NCI-H69 (cell line): ENCODE data around the gene MIGA1.
A peak's percentile ranks its signal among the peaks of the same experiment; 100 is the strongest.
"Not testable (repeated sequence)": the region's sequence is repeated elsewhere in the genome, so short reads cannot be mapped to it uniquely, and the experiment has no call there.

Source experiments
- DNase-seq: peaks from one replicate; lab custom pipeline; 2025; lab: John Stamatoyannopoulos, UW

Gene MIGA1, protein sequence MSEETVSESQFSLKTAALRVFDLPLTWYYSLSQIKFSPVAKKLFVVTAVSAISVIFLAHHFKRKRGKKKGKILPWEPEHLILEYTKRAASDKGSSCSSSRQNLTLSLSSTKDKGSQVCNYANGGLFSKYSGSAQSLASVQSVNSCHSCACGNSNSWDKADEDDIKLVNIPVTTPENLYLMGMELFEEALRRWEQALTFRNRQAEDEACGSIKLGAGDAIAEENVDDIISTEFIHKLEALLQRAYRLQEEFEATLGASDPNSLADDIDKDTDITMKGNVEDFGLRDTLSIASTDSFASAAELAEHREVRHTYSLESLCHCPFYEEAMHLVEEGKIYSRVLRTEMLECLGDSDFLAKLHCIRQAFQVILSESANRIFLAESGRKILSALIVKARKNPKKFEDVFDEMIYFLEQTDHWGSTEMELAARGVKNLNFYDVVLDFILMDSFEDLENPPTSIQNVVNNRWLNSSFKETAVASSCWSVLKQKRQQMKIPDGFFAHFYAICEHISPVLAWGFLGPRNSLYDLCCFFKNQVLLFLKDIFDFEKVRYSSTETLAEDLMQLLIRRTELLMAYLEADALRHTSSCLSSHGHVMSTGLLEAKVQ

GRCh38 chr1:77779529-77780281 lies at the start of gene MIGA1:
Gene MIGA1 (plus strand): TSS chr1:77779649. CDS start chr1:77783253, 3,604 bp downstream.
- peak; percentile 92 for DNase-seq

- no peak for DNase-seq
These were observed 47.4 kb upstream of the MIGA1 start for GRCh38 chr1:77732090-77732489.

- no peak for DNase-seq
These were observed 40.2 kb upstream of the MIGA1 start for GRCh38 chr1:77739235-77739634.

- DNase-seq, result no peak
These were observed 38.1 kb upstream of the MIGA1 start for GRCh38 chr1:77741316-77741715.

GRCh38 chr1:77742011-77742555 lies 37.4 kb upstream of the MIGA1 start:
- peak; percentile 46 for DNase-seq

GRCh38 chr1:77744576-77744975 lies 34.9 kb upstream of the MIGA1 start:
- no peak for DNase-seq

- DNase-seq, result not testable (repeated sequence)
These were observed 30.0 kb upstream of the MIGA1 start for GRCh38 chr1:77749489-77749888.

DNA sequence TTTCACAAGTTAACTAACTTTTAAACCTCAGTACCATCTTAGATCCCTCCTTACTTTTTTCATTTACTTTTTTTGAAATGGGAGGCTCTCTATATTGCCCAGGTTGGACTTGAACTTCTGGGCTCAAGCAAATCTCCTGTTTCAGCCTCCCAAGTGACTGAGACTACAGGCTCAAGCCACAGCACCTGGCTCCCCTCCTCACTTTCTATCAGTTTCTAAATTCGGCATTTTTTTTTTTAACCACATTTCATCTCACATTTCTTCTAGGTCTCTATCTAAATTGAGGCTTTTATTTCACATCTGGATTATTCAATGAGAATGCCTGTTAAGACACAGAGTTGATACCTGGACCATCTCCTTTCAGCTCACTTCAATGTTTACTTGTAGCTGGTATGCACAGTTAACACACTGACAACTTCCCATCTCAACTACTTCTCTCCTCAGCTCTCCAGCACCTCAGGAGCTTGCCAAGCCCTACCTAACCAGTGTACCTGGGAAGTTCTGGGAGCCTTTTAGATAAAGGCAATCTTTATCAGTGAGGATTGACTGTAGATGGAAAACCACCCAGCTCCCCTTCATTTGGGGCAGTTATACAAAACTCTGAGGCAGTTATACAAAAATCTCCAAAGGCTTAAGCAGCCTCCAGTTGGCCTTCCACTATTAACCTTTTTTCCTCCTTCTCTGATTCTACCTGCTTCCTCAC lies 23.2 kb upstream of the MIGA1 start:
- DNase-seq, result no peak

GRCh38 chr1:77757066-77757584 lies 22.3 kb upstream of the MIGA1 start:
- no peak for DNase-seq

DNA sequence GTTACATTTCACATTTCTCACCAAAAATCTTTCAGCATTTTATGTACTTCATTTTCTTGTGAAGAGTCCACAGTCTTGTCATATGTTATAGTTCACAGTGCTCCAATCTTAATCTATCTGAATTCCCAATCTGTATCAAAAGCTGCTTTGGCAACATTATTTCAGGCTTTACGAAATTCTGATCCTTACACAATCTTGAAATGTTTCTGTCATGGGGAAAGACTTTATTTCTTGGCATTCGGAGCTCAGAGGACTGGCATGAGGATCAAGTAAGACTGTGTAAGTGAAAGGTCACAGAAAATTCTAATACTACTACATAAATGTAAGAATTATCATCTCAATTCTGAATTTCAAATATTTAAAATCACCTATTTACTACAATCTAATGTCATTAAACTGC lies 21.8 kb upstream of the MIGA1 start:
- no peak for DNase-seq

DNA sequence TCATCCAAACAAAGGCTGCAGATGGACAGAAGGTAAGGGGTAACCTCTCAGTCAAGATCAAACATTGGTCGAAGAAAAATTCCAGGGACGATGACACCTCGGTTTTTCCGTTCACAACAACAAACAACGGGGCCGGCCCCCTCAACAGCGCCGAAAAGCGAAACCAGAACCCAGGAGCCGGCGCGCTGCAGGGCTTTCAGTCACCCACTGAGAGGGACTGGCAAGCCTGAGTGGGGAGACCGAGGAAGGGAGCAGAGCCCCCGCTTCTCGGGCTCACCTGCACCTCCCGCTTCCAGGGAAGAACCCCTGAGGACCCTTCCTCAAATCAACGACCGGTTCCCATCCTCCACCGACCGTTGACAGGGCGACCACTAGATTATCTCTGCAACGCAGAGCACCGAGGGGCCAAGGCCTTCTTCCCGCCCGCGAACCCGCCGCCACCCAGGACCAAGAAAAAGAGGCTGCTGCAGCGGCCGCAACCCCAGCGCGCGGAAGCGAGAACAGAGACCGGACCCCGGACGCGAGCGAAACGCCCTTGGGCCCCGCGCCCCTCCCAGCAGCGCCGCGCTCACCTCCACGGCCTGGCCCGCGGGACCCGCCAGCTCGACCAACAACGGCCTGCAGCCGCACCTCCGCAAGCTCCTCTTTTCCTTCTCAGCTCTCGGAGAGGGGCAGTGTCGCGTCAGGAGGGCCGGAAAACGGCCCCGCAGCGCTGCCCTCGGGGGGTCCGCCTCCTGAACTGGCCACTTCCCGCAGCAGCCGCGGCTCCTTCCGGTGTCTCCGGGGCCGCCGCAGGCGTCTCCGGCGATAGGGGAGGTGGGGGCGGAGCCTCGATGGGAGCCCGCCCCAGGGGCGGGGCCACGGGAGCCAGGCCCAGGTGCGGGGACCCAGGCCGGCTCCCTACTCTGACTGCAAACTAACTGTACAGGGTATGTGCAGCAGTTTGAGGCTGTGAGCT lies 20.1 kb upstream of the MIGA1 start, which contains the start of gene USP33:
USP33 (minus strand) TSS at position 782 of the 958 bp plus-strand sequence. CDS start 18,155 bp downstream, outside the sequence.
- peak; percentile 92 for DNase-seq

- peak; percentile 8 for DNase-seq
These were observed 17.4 kb upstream of the MIGA1 start for GRCh38 chr1:77762072-77762476.

GRCh38 chr1:77768006-77768405 lies 11.4 kb upstream of the MIGA1 start:
- DNase-seq, result no peak

GRCh38 chr1:77776007-77776700 lies 3.3 kb upstream of the MIGA1 start:
- DNase-seq, result no peak

GRCh38 chr1:77781683-77782082 lies 2.2 kb downstream of the MIGA1 start:
- DNase-seq, result no peak

DNA sequence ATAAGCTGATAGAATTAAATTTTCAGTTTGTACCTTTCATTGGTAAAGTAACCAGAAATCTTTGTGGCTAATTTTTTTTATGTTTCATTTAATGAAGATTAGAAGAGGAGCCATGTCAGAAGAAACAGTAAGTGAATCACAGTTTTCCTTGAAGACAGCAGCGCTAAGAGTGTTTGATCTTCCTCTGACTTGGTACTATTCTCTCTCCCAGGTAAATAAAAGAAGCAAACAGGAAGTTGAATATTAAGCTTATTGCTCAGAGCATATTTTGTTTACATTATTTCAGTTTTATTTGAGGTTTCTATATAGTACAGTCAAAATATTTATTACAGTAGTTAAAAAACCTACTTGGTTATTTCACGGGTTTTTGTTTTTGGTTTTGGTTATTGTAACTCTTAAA lies 3.7 kb downstream of the MIGA1 start:
- DNase-seq, result no peak

DNA sequence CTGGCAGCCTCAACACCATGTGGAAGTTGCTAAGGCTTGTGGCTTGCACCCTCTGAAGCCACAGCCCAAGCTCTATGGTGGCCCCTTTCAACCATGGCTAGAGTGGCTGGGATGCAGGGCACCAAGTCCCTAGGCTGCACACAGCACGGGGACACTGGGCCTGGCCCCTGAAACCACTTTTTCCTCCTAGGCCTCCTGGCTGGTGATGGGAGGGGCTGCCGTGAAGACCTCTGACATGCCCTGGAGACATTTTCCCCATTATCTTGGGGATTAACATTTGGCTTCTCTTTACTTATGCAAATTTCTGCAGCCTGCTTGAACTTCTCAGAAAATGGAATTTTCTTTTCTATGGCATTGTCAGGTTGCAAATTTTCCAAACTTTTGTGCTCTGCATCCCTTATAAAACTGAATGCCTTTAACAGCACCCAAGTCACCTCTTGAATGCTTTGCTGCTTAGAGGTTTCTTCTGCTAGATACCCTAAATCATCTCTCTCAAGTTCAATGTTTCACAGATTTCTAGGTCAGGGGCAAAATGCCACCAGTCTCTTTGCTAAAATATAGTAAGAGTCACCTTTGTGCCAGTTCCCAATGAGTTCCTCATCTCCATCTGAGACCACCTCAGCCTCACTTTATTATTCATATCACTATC lies 6.8 kb downstream of the MIGA1 start:
- not testable (repeated sequence) for DNase-seq

DNA sequence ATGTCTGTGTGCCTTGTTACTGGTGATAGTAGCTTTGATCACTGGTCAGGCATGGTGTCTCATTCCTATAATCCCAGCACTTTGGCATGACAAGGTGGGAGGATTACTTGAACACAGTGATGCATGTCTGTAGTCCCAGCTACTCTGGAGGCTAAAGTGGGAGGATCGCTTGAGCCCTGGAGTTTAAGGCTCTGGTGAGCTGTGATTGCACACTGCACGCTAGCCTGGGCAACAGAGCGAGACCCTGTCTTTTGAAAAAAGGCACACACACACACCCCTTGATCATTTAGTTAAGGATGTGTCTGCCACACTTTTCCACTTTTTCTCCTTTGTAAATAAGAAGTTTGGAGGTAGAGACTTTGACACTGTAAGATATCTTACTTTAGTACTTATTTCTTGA lies 15.1 kb downstream of the MIGA1 start:
- no peak for DNase-seq
